T-helper 2 cell treated with Interferon-gamma antibody and Interleukin-4, amounts not matched to agents 100 ng/mL and 5 ng/mL, for 36 hours (primary cell): ENCODE measurements around the gene ABCG1. TPM values are rescaled to one million over a fixed set of nuclear protein-coding genes. Genes with fewer than 3 reads are reported as not detected.

Experiments used
- intact Hi-C: fragments of 100-400 bp; cut with micrococcal nuclease; formaldehyde crosslinking; loops from one replicate; pipeline ENCODE4 v1.15.1; 2023
- total RNA-seq: library from RNA; stranded (reverse); gene quantifications from 2 replicates; pipeline ENCODE4 v1.2.3, GENCODE V29; 2022

ABCG1 gene
- total RNA-seq, 1 donor from 2014 or later, result 11.3 TPM

GRCh38 chr21:42302076-42302650 is 83.2 kb downstream of the ABCG1 start:
- intact Hi-C loops, result no loop called here

GRCh38 chr21:42302794-42303193 is 83.9 kb downstream of the ABCG1 start:
- intact Hi-C loops, result no loop called here

- intact Hi-C loops, result no loop called here
These were observed 84.5 kb downstream of the ABCG1 start for GRCh38 chr21:42303443-42303842.

GRCh38 chr21:42304556-42305454 is 85.9 kb downstream of the ABCG1 start:
- intact Hi-C loops, result loop anchor here (5.0 kb wide), 2 partner anchors 158 to 222 kb away; no protein-coding TSS in a partner anchor

- intact Hi-C loops, result loop anchor here (5.0 kb wide), 2 partner anchors 158 to 222 kb away; no protein-coding TSS in a partner anchor
These were observed 86.8 kb downstream of the ABCG1 start for GRCh38 chr21:42305707-42306147.

- intact Hi-C loops, result loop anchor here (5.0 kb wide), 2 partner anchors 159 to 221 kb away; no protein-coding TSS in a partner anchor
These were observed 87.6 kb downstream of the ABCG1 start for GRCh38 chr21:42306366-42307035.

GRCh38 chr21:42307106-42307505 is 88.2 kb downstream of the ABCG1 start:
- intact Hi-C loops, result loop anchor here (5.0 kb wide), 2 partner anchors 160 to 220 kb away; no protein-coding TSS in a partner anchor

- intact Hi-C loops, result loop anchor here (5.0 kb wide), 2 partner anchors 161 to 219 kb away; no protein-coding TSS in a partner anchor
These were observed 89.4 kb downstream of the ABCG1 start for GRCh38 chr21:42308161-42308913.

GRCh38 chr21:42308914-42309752 is 90.2 kb downstream of the ABCG1 start:
- intact Hi-C loops, result loop anchor here (1.0 to 5.0 kb wide), 3 partner anchors 141 to 218 kb away; no protein-coding TSS in a partner anchor

GRCh38 chr21:42309753-42310213 is 90.8 kb downstream of the ABCG1 start:
- intact Hi-C loops, result loop anchor here (1.0 to 5.0 kb wide), 3 partner anchors 141 to 218 kb away; no protein-coding TSS in a partner anchor

GRCh38 chr21:42310411-42311001 is 91.6 kb downstream of the ABCG1 start:
- intact Hi-C loops, result no loop called here

GRCh38 chr21:42311160-42311559 is 92.2 kb downstream of the ABCG1 start:
- intact Hi-C loops, result no loop called here

GRCh38 chr21:42311816-42312625 is 93.1 kb downstream of the ABCG1 start:
- intact Hi-C loops, result no loop called here

- intact Hi-C loops, result no loop called here
These were observed 93.7 kb downstream of the ABCG1 start for GRCh38 chr21:42312626-42313104.

- intact Hi-C loops, result no loop called here
These were observed 94.6 kb downstream of the ABCG1 start for GRCh38 chr21:42313501-42313969.

GRCh38 chr21:42314616-42315295 is 95.8 kb downstream of the ABCG1 start:
- intact Hi-C loops, result no loop called here

- intact Hi-C loops, result no loop called here
These were observed 96.5 kb downstream of the ABCG1 start, which contains the start of gene TFF3 for GRCh38 chr21:42315296-42315891. Gene TFF3, minus strand, starts transcription at chr21:42315409. Its CDS starts 35 bp downstream, at chr21:42315374.
